ENCODE results near the gene POLK. TPM values are rescaled to one million over a fixed set of nuclear protein-coding genes. Genes with fewer than 3 reads are reported as not detected.

Gene POLK
- polyA plus RNA-seq, 3 donors = 3.7 to 7.3 (median 6.3) TPM

DNA sequence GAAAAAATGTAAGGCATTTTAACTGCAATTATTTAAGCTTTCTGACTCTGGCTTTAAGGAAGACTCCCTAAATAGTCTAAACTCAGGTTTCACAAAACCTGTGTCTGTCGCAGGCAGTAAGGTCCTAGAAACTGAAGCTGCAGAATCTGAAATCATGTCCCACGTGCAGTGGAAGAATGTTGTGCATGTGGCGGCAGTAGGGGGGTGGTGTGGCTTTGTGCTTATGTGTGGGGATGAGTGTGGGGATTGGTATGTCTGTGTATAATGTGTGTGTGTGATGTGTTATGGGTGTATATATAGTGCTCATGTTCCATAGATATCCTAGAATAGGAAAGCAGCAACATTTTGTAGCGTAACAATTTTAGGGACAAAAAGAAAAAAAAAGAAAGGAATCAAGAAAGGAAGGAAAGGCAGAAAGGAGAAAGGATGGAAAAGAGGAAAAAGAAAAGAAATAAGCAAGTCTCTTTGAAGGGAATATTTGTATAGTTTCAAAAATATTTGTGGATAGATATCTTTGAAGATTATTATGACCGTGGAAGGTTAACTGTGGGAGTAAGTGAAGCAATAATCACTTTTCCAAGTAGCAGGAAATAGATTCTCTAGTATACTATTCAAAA lies 106.2 kb downstream of the POLK start:
- WGBS, 3 donors = 84 to 93% (median 89%) methylated on average over 5 of the region's 5 CpGs
- no peak overlapping the region for H3K27ac ChIP-seq (ENCODE audit: low read depth, low read length)

DNA sequence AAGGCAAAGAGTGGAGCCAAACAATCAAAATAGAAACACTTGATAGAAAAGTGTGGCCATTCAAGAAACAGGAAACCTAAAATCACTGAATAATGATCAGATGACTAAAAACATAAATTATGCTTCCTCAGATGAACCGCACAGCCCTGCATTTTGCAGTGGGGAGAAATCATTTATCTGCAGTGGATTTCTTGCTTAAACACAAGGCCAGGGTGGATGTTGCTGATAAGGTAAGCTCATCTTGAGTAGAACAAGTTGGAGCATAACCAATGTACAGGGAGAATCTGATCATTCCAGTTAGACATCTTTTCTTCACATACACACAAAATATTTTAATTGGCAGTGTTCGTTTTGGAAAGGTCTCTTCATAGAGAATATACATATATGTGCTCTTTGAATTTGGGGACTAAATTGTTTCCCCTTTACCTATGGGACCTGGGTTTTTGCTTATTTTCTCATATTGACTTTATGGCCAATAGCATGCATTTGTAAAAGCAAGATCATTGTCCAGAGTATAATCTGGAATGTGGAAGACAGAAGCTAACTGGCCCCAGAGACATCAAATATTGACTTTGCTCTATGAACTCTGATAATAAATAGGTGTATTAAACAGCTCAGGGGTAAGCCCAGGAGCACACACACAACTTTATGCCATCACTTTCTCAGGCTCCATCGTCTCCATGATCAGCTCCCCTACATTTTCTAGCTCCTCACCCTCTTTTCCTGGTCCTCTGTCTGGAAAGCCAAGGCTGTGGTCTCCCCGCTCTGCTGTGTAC lies 108.7 kb downstream of the POLK start:
- H3K27ac ChIP-seq (ENCODE audit: low read depth, low read length) = no peak overlapping the region
- WGBS, 3 donors = 67% methylated on average over 4 of the region's 4 CpGs

GRCh38 chr5:75622564-75622963 lies 110.9 kb downstream of the POLK start:
- 55 to 91% (median 85%) methylated on average over 4 of the region's 4 CpGs for WGBS, 3 donors
- no peak overlapping the region for H3K27ac ChIP-seq (ENCODE audit: low read depth, low read length)

- no peak overlapping the region for H3K27ac ChIP-seq (ENCODE audit: low read depth, low read length)
These were observed 112.2 kb downstream of the POLK start for GRCh38 chr5:75623846-75624245.

DNA sequence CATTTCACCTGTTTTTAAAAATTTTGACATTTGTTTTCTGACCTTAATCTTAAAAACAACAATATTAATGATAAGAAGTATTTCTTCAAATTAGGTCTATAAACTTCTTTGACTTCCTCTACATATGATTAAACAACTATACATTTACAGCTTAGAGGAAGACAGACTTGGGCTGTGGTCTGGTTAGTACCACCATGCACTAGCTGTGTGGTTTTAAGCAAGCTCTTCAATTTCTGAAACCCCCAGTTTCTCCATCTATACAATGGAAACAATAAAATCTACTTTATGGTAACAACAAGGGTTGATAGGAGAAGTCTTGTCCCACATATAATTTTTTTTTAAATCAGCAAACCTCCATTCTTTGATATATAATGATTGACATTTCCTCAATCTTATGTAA lies 115.3 kb downstream of the POLK start:
- no peak overlapping the region for H3K27ac ChIP-seq (ENCODE audit: low read depth, low read length)

DNA sequence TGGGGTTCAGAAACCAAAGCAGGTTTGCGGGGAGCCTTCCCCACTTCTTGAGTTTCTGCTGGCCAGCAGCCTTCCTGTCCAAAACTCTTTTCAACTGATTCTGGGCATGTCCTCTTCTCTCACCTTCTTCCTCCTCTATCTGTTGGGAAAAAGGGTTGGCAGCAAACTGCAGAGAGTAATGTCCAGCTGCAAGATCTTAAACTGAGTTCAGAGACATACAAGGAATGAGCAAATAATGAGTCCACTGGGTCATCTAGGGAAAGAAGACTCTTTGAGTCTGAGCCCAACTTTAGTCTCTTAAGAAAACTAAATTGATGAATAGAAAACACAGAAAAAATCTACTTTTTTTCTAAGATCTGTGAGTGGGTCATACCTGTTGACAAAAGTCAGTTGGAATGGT lies 116.1 kb downstream of the POLK start:
- 90 to 100% (median 92%) methylated on average over 1 of the region's 1 CpG for WGBS, 3 donors
- no peak overlapping the region for H3K27ac ChIP-seq (ENCODE audit: low read depth, low read length)

DNA sequence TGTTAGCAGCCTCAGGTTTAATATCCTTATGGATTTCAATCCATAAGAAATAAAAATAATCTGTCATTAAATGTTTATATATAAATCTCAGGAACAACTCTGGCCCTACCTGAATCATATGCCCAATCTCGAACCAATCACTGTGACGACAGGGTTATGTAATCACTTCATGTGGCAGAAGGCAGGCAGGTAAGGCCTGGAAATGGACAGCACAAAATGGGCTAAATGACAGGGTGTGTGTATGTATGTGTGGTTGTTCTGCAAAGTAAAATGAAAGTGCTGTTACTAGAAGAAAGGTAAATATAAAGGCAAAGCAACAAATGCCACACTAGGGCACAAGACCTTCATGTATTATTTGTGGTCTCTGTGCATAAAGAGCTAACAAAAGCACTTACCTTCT lies 119.2 kb downstream of the POLK start:
- 84 to 93% (median 87%) methylated on average over 2 of the region's 2 CpGs for WGBS, 3 donors
- H3K27ac ChIP-seq (ENCODE audit: low read depth, low read length) = no peak overlapping the region

DNA sequence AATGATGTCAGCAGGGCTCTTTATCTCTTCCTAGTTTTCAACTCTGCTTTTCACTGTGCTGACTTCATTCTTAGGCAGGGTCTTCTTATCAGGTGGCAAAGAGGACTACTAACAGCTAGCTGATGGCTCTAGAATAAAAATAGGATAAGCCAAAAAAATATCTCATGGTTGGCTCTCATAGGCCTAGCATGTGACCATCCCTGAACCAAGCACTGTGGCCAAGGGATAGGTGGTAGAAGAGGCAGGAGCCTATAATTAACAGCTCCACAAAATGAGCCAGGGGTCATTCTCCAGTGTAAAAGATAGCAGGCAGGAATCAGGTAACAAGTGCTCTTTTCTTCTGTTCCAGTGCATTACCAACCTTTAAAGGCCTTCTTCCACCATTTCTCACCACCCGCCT lies 120.6 kb downstream of the POLK start:
- WGBS, 3 donors = 96 to 100% (median 100%) methylated on average over 1 of the region's 1 CpG

GRCh38 chr5:75637949-75638348 lies 126.3 kb downstream of the POLK start:
- 92 to 97% (median 94%) methylated on average over 1 of the region's 1 CpG for WGBS, 3 donors
- H3K27ac ChIP-seq (ENCODE audit: low read depth, low read length) = no peak overlapping the region

More for the DNA sequence above, 120.6 kb downstream of the POLK start:
- H3K27ac ChIP-seq (ENCODE audit: low read depth, low read length) = no peak overlapping the region

- no peak overlapping the region for H3K27ac ChIP-seq (ENCODE audit: low read depth, low read length)
- WGBS, 3 donors = 60 to 69% (median 62%) methylated on average over 3 of the region's 3 CpGs
These were observed 128.0 kb downstream of the POLK start for GRCh38 chr5:75639535-75640311.

- no peak overlapping the region for H3K27ac ChIP-seq (ENCODE audit: low read depth, low read length)
These were observed 128.7 kb downstream of the POLK start for GRCh38 chr5:75640395-75640794.

DNA sequence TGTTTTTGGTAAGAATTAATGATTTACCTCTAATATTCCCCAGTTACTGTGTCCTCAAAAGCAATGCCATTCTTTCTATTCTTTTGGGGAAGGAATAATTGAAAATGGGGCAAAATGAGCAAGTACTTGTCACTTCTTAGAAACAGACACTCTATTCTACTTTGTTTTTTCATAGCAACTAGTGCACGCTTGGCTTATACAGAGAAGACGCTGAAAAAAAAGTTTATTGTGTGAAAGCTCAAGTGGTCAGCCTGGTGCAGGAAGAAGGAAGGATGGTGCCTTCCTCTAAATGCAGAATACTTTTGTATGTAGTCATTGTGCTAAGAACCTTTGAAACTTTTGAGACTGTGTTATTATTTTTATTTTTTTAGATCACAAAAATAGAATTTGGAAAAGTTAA lies 129.1 kb downstream of the POLK start:
- H3K27ac ChIP-seq (ENCODE audit: low read depth, low read length) = no peak overlapping the region
- 50 to 83% (median 76%) methylated on average over 2 of the region's 2 CpGs for WGBS, 3 donors

- H3K27ac ChIP-seq (ENCODE audit: low read depth, low read length) = no peak overlapping the region
- WGBS, 3 donors = 45 to 85% (median 83%) methylated on average over 2 of the region's 2 CpGs
These were observed 137.0 kb downstream of the POLK start for GRCh38 chr5:75648712-75649111.

Other genes with a start within 250 kb of the POLK start
- 10 to 100 TPM in 1 of 3 donors, 1 to 10 TPM in 2; 3.9 to 17.3 (median 10.0) TPM for gene HMGCR, start 174.7 kb upstream of the POLK start, polyA plus RNA-seq
- 10 to 100 TPM in 2 of 3 donors, 1 to 10 TPM in 1; 9.3 to 38.5 (median 19.0) TPM for gene CERT1, start 262 bp upstream of the POLK start, polyA plus RNA-seq
- 1 to 10 TPM in 1 of 3 donors, under 1 TPM in 2; 0.16 to 1.1 (median 0.46) TPM for gene ANKDD1B, start 99.6 kb downstream of the POLK start, polyA plus RNA-seq
- 1 to 10 TPM; 3.5 to 6.7 (median 3.7) TPM for gene POC5, start 205.5 kb downstream of the POLK start, polyA plus RNA-seq

All from adipose tissue (tissue), 3 donors.